Colonic mucosa (tissue), 4 donors: ENCODE data around the gene GNA15. TPM values are rescaled to one million over a fixed set of nuclear protein-coding genes. Genes with fewer than 3 reads are reported as not detected.
"Not testable (repeated sequence)": the region's sequence is repeated elsewhere in the genome, so short reads cannot be mapped to it uniquely, and the experiment has no call there.

Experiments used
- DNase-seq: peaks from one replicate; pipeline ENCODE4 v3.0.0-alpha.2; 2020
- H3K27ac ChIP-seq: fragments of 200-600 bp; one replicate; pipeline ENCODE4 v1.8.0; 2021
- H3K27me3 ChIP-seq: fragments of 200-600 bp; one replicate; pipeline ENCODE4 v1.8.0; 2021
- H3K36me3 ChIP-seq: fragments of 200-600 bp; one replicate; pipeline ENCODE4 v1.8.0; 2021
- H3K4me1 ChIP-seq: fragments of 200-600 bp; one replicate; pipeline ENCODE4 v1.8.0; 2021; ENCODE audit warnings: mild to moderate bottlenecking
- H3K4me3 ChIP-seq: fragments of 200-600 bp; one replicate; pipeline ENCODE4 v1.8.0; 2021
- H3K9ac ChIP-seq, 2 donors: one replicate each; pipeline ENCODE4 v1.7.0; 2013; ENCODE audit warnings: control low read depth in 2 of 2, low read depth in 2 of 2, low read length in 2 of 2
- H3K9me3 ChIP-seq: fragments of 200-600 bp; one replicate; pipeline ENCODE4 v1.8.0; 2021
- intact Hi-C: fragments of 100-400 bp; cut with DNase I; formaldehyde crosslinking; loops from one replicate; pipeline ENCODE4 v1.14.1; 2022
- total RNA-seq, 2 donors: library from RNA; stranded (reverse); fragmentation: NEBNext Ultra II Directional in 1 of 2; extraction: Animal tissue kit (Norgen Biotek cat#: 25700) in 1 of 2; gene quantifications; one replicate each; pipeline ENCODE4 v1.2.1, GENCODE V29; 2021
- TF ChIP-seq, protein P1 (sequence below): fragments of 200-600 bp; IDR thresholded peaks from one replicate; pipeline ENCODE4 v1.8.0; 2022; ENCODE audit warnings: antibody characterized with exemption, mild to moderate bottlenecking
- donor health status: healthy.
- donor health status: DM: no; HTN: no; CAD: no.
- donor health status: DM: no; HTN: no; CAD: no.

Gene GNA15
- total RNA-seq, 2 donors from 2014 or later = 1.6 to 6.6 TPM

- H3K9ac ChIP-seq = no peak overlapping the region
- no peak for DNase-seq
- no peak overlapping the region for H3K27ac ChIP-seq
- peaks cover 30% of the 10 kb centered on the region for H3K4me1 ChIP-seq
- intact Hi-C loops = no loop called here
- no peaks in the 10 kb centered on the region for H3K9me3 ChIP-seq
- TF ChIP-seq, protein P1, sequence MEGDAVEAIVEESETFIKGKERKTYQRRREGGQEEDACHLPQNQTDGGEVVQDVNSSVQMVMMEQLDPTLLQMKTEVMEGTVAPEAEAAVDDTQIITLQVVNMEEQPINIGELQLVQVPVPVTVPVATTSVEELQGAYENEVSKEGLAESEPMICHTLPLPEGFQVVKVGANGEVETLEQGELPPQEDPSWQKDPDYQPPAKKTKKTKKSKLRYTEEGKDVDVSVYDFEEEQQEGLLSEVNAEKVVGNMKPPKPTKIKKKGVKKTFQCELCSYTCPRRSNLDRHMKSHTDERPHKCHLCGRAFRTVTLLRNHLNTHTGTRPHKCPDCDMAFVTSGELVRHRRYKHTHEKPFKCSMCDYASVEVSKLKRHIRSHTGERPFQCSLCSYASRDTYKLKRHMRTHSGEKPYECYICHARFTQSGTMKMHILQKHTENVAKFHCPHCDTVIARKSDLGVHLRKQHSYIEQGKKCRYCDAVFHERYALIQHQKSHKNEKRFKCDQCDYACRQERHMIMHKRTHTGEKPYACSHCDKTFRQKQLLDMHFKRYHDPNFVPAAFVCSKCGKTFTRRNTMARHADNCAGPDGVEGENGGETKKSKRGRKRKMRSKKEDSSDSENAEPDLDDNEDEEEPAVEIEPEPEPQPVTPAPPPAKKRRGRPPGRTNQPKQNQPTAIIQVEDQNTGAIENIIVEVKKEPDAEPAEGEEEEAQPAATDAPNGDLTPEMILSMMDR = no peak
- no peaks in the 10 kb centered on the region for H3K36me3 ChIP-seq
- no peaks in the 10 kb centered on the region for H3K27me3 ChIP-seq
- H3K4me3 ChIP-seq = no peak overlapping the region
Measured at GRCh38 chr19:3190921-3191805, 55.3 kb downstream of the GNA15 start.

DNA sequence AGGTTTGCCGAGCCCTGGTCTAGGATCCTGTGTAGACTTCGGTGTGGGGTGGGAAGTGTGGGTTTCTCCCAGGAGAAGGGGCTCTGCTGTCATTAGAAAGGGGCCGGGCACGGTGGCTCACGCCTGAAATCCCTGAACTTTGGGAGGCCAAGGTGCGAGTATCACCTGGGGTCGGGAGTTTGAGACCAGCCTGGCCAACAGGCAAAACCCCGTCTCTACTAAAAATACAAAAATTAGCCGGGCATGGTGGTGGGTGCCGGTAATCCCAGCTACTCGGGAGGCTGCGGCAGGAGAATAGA lies 55.9 kb downstream of the GNA15 start:
- H3K36me3 ChIP-seq, intact Hi-C loops, H3K27me3 ChIP-seq, H3K4me3 ChIP-seq, H3K9ac ChIP-seq, DNase-seq, H3K9me3 ChIP-seq, H3K27ac ChIP-seq: not testable (repeated sequence)
- H3K4me1 ChIP-seq = peaks cover 26% of the 10 kb centered on the region

DNA sequence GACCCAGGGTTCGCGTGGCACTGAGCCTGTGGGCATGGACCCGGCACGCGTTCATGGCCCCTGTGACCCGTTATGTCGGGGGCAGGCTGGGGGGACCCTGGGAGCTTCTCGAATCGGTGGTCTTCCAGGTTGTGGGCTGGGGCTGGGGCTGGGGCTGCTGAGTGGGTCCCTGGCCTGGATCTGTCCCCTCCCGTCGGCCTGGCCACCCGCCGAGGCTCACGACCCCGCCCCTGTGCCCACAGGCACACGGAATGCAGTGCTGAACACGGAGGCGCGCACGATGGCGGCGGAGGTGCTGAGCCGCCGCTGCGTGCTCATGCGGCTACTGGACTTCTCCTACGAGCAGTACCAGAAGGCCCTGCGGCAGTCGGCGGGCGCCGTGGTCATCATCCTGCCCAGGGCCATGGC lies 56.4 kb downstream of the GNA15 start:
- intact Hi-C loops = no loop called here

DNA sequence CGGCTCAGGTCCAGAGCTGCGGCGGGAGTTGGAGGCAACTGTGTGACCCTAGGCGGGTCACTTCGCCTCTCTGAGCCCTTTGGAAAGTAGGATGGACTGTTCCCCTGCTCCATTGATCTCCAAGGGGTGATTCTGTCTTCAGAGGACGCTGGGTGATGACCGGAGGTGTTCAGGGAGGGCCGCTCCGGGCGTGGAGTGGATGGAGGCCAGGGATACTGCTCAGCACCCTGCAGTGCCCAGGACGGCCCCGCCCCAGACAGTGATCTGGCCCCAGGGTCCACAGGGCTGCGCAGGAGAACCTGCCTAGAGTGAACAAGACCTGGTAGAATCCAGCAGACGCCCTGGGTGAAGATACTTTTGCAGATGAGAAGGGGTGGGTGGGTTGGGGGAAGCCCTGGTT lies 56.9 kb downstream of the GNA15 start:
- Histone ChIP-seq H3K4me3 (no peak overlapping the region), H3K36me3 (no peaks in the 10 kb centered on the region), H3K4me1 (peaks cover 19% of the 10 kb centered on the region), H3K27me3 (no peaks in the 10 kb centered on the region), H3K9ac (no peak overlapping the region), H3K9me3 (no peaks in the 10 kb centered on the region), H3K27ac (no peak overlapping the region)
- TF ChIP-seq, protein P1 = no peak
- DNase-seq = no peak
- intact Hi-C loops = no loop called here

More for the DNA sequence above, 56.4 kb downstream of the GNA15 start:
- H3K27ac ChIP-seq = no peak overlapping the region
- peaks cover 21% of the 10 kb centered on the region for H3K4me1 ChIP-seq
- H3K27me3 ChIP-seq = no peaks in the 10 kb centered on the region
- H3K4me3 ChIP-seq = no peak overlapping the region
- H3K9ac ChIP-seq = no peak overlapping the region
- no peaks in the 10 kb centered on the region for H3K36me3 ChIP-seq
- DNase-seq = no peak
- TF ChIP-seq, protein P1 = no peak
- H3K9me3 ChIP-seq = no peaks in the 10 kb centered on the region

DNA sequence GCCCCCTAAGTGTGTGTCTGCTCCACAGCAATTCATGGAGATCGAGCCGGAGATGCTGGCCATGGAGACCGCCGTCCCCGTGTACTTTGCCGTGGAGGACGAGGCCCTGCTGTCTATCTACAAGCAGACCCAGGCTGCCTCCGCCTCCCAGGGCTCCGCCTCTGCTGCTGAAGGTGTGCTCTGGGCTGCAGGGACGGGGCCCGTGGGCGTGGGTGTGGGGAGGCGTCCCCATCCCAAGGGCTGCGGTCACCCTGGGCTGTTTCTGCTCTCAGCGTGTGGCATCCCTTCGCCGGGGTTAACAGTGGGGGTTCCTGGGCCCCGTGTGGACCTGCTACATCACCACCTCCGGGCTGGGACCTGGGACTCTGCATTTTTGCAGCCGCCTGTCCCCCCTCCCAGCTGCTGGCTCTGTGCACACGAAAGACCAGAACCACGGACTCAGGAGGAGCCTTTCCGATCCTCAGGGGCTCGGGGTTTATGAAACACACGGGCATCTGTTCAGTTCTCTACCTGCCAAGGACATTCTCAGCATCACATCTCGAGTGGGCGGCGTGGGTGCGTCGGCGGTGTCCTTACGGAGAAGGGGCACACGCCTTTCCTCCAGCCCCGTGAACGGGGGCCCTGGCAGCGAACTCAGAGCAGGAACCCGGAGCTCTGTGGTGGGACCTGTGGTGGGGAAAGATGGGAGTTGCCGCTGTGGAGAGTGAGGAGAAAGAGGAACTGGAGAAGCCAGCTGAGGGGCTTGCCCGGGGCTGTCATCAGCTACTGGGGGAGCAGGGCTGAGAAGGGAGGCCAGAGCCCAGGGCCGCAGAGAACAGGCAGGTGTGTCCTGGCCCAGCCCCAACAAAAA lies 57.6 kb downstream of the GNA15 start:
- no peak overlapping the region for H3K27ac ChIP-seq
- no peaks in the 10 kb centered on the region for H3K36me3 ChIP-seq
- no peak overlapping the region for H3K4me3 ChIP-seq
- intact Hi-C loops = no loop called here
- TF ChIP-seq, protein P1 = no peak
- no peaks in the 10 kb centered on the region for H3K27me3 ChIP-seq
- peaks cover 11% of the 10 kb centered on the region for H3K4me1 ChIP-seq
- no peak overlapping the region for H3K9ac ChIP-seq
- DNase-seq = no peak
- H3K9me3 ChIP-seq = no peaks in the 10 kb centered on the region
